ENCODE measurements around the gene CAMK2N1. TPM values are rescaled to one million over a fixed set of nuclear protein-coding genes. Genes with fewer than 3 reads are reported as not detected.
A peak's percentile ranks its signal among the peaks of the same experiment; 100 is the strongest.
"Not testable (repeated sequence)": the region's sequence is repeated elsewhere in the genome, so short reads cannot be mapped to it uniquely, and the experiment has no call there.

CAMK2N1 gene
- total RNA-seq, 2 experiments from 2014 or later, result 0.37 to 0.45 TPM

DNA sequence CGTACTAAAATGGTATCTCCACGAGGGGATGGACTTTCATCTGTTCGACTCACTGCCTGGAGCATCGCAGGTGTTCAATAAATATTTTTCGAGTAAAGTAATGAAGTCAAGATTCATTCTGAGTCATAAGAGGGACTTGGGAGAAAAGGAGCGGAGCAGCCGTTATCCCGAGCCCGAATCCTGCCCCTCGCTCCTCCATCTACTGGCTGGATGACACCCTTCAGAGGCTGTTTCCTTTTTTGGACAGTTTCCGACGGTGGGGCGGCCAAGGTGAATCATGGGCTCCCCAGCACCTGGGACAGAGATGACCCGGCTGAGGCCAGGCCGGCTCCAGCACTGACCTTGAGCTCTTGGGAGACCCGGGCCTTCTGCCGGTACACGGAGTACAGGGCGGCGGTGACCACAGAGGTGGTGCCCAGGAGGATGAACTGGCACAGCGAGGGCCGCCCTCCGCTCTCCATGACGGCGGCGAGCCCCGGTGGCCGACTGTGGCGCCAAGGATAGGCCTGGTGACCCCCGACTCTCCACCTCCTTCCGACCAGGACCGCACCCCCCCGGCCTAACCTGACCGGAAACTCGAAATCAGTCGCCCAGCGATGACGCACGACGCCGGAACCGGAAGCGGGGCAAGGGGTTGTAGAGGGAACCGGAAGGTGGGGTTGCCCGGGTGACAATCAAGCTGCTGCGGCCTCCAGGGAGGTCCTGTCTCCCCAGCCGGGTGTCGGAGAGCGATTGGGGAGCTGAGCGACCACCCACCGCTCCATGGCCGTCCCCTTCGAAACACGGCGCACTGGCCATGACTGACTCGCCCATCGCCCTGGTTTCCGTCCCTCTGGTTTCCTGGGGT is 21.8 kb upstream of the CAMK2N1 start, which contains the start of gene MUL1:
Gene MUL1, minus strand, starts transcription at position 588 of the 847 bp plus-strand sequence. Its CDS starts 127 bp downstream, at position 461.
- Mint-ChIP-seq H3K27me3 (no peaks in the 10 kb centered on the region), H3K9me3 (no peaks in the 10 kb centered on the region), H3K4me3 (peak within 1 kb of the TSS; percentile 88), H3K27ac (peak within 1 kb of the TSS; percentile 93), H3K4me1 (peaks cover 19% of the 10 kb centered on the region), H3K36me3 (ENCODE audit: low read depth) (peaks cover 1% of the 10 kb centered on the region)
- peak; percentile 96 for DNase-seq
- ChIA-PET POLR2A (no interaction called here), CTCF (interaction anchor here (0.9 to 2.7 kb wide), 3 partner anchors 13 to 300 kb away, joined by 3 to 11 read pairs (median 3); no protein-coding TSS in a partner anchor)

DNA sequence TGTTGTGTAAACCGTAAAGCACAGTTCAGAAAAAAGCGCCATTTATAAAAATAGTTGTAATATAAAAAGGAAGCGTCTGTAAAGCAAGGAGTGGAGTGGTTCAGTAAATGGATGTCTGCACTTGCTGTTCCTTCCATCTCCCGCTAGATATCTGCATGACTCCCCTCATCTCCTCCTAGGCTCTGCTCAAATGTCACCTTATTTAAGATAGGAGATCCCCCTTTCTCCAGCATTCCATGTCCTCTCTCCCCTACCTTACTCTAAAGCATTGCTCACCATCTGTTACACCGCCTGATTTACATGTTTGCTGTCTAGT is 21.2 kb upstream of the CAMK2N1 start:
- peaks cover 19% of the 10 kb centered on the region for H3K4me1 Mint-ChIP-seq

DNA sequence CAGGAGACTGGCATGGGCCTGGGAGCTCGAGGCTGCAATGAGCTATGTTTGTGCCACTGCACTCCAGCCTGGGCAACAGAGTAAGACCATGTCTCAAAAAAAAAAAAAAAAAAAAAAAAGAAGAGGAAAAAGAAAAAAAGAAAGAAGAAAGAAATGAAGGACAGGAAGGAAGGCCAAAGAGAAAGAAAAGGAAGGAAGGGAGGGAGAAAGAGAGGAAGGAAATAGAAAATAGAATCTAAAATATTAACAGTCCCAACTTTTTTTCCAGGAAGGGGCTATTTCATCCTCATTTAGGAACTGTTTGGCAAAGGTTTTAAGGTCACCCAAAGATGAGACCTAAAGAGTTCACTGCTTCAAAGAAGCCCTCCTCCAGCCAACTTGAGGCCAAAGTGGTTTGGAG is 19.5 kb upstream of the CAMK2N1 start:
- ChIA-PET CTCF (interaction anchor here (1.2 kb wide), 1 partner anchor 35 kb away, joined by 3 read pairs; no protein-coding TSS in a partner anchor), POLR2A (no interaction called here)
- H3K9me3 Mint-ChIP-seq, result no peaks in the 10 kb centered on the region
- no peak overlapping the region for H3K4me3 Mint-ChIP-seq
- DNase-seq, result no peak
- H3K27me3 Mint-ChIP-seq, result no peaks in the 10 kb centered on the region
- H3K27ac Mint-ChIP-seq, result peak overlapping the region; percentile 36
- H3K36me3 Mint-ChIP-seq (ENCODE audit: low read depth), result peaks cover 6% of the 10 kb centered on the region
- H3K4me1 Mint-ChIP-seq, result peaks cover 19% of the 10 kb centered on the region

More for the DNA sequence above, 21.2 kb upstream of the CAMK2N1 start:
- Mint-ChIP-seq H3K27me3 (no peaks in the 10 kb centered on the region), H3K36me3 (ENCODE audit: low read depth) (peaks cover 1% of the 10 kb centered on the region), H3K27ac (peak overlapping the region; percentile 93), H3K4me3 (peak overlapping the region; percentile 88), H3K9me3 (no peaks in the 10 kb centered on the region)
- ChIA-PET CTCF (interaction anchor here (2.7 kb wide), 1 partner anchor 13 kb away, joined by 11 read pairs; no protein-coding TSS in a partner anchor), POLR2A (no interaction called here)
- no peak for DNase-seq

DNA sequence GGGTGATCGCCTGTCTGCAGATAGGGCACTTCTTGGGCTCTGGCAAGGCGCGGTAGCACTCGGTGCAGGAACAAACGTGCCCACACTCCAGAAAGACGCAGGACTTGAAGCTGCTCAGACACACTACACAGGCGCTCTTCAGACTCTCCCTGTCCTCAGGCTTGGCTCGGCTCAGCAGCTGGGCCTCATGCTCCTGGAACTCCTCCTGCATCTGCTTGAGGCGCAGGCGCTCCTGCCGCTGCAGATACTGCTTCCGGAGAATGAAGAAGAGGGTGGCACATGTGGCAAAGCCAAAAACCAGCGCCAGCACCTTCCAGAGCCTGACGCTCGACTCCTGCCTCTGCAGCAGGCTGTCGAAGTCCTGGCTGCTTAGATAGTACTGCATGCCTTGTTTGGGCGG is 14.7 kb upstream of the CAMK2N1 start:
- Mint-ChIP-seq H3K4me1 (peaks cover 16% of the 10 kb centered on the region), H3K36me3 (ENCODE audit: low read depth) (peaks cover 19% of the 10 kb centered on the region), H3K4me3 (no peak overlapping the region), H3K27me3 (no peaks in the 10 kb centered on the region), H3K9me3 (no peaks in the 10 kb centered on the region), H3K27ac (no peak overlapping the region)
- CTCF ChIA-PET, result no interaction called here
- no peak for DNase-seq
- POLR2A ChIA-PET, result no interaction called here

DNA sequence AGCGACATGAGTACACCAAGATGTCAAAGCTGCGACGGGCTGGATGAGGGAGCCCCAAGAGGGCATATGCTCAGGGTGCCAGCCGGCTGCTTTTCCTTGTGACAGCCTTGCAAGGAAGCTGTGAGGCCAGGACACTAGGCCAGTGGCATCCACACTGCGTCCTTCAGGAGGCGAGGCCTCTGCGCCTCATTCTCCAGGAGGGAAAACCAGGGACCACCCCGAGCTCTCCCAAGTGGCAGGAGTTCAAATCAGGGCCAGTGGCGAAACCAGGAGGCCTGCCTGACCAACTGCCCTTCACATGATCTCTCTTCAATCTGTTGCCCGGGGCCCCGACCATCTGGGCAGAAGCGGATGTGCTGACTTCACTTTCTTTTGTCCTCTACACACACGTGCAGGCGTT is 13.7 kb upstream of the CAMK2N1 start:
- Mint-ChIP-seq H3K27ac (no peak overlapping the region), H3K4me3 (no peak overlapping the region), H3K9me3 (no peaks in the 10 kb centered on the region), H3K4me1 (peaks cover 12% of the 10 kb centered on the region), H3K27me3 (no peaks in the 10 kb centered on the region), H3K36me3 (ENCODE audit: low read depth) (peaks cover 18% of the 10 kb centered on the region)
- DNase-seq, result no peak
- CTCF ChIA-PET, result no interaction called here
- POLR2A ChIA-PET, result no interaction called here

DNA sequence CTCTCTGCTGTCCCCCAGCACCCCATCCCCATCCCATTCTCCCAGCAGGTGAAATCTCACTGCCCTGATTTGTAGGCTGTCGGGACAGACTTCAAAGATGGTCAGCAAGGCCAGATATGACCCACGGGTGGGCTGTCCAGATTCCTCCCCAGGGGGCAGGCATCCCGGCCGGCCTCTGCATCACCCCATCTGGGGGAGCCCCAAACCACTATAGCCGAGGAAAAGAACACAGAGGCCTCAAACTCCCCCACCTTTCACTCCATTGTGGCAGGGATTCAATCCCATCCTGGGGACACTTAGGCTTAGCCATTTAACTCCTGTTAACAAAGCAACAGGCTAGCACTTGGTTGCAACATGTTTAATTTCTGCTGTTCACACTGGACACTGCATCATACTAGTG is 13.1 kb upstream of the CAMK2N1 start:
- H3K36me3 Mint-ChIP-seq (ENCODE audit: low read depth), result peaks cover 18% of the 10 kb centered on the region
- CTCF ChIA-PET, result no interaction called here
- H3K9me3 Mint-ChIP-seq, result no peaks in the 10 kb centered on the region
- H3K27me3 Mint-ChIP-seq, result no peaks in the 10 kb centered on the region
- peaks cover 11% of the 10 kb centered on the region for H3K4me1 Mint-ChIP-seq
- POLR2A ChIA-PET, result no interaction called here
- H3K27ac Mint-ChIP-seq, result no peak overlapping the region
- H3K4me3 Mint-ChIP-seq, result no peak overlapping the region
- DNase-seq, result no peak

DNA sequence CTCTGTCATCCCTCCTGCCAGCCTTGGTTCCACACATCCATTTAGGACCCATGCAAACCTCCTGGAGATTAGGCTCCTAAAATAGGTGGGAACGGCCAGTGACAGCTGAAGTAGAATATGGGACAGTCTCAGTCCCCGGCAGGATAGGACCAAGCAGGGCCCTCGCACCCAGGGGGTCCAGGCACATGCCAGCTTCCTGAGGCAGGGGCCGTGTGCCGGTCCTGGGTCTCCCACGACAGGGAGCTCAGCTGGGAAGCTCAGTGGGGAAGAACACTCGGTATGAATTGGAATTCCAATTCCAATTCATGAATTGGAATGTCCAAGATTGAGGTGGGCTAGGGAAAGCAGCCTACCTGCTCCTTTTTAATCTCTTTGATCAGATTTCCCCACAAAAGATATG is 12.1 kb upstream of the CAMK2N1 start:
- DNase-seq, result no peak
- ChIA-PET POLR2A (no interaction called here), CTCF (no interaction called here)
- Mint-ChIP-seq H3K27me3 (no peaks in the 10 kb centered on the region), H3K27ac (no peak overlapping the region), H3K36me3 (ENCODE audit: low read depth) (peaks cover 18% of the 10 kb centered on the region), H3K4me1 (peaks cover 11% of the 10 kb centered on the region), H3K4me3 (no peak overlapping the region), H3K9me3 (no peaks in the 10 kb centered on the region)

DNA sequence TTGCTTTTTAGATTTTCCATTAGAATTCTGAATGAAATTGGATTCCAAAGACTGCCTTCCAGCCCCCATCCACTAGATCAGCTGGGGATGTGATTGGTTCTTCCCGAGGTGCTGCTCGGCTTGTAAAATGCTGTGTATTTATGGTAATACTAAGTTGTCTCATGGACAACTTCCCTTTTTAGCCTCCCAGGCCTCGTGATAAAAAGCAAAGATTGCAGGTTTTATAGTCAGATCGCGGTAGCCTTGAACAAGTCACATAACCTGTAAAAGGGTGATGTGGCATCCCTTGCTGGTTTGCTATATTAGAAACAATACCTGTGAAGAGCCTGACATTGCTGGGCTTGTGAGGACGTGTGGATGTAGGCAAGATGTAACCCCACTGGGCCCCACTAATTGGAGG is 11.5 kb upstream of the CAMK2N1 start:
- no peaks in the 10 kb centered on the region for H3K9me3 Mint-ChIP-seq
- ChIA-PET CTCF (no interaction called here), POLR2A (no interaction called here)
- DNase-seq, result no peak
- no peaks in the 10 kb centered on the region for H3K27me3 Mint-ChIP-seq
- no peak overlapping the region for H3K4me3 Mint-ChIP-seq
- H3K27ac Mint-ChIP-seq, result no peak overlapping the region
- peaks cover 18% of the 10 kb centered on the region for H3K36me3 Mint-ChIP-seq (ENCODE audit: low read depth)
- peaks cover 11% of the 10 kb centered on the region for H3K4me1 Mint-ChIP-seq

DNA sequence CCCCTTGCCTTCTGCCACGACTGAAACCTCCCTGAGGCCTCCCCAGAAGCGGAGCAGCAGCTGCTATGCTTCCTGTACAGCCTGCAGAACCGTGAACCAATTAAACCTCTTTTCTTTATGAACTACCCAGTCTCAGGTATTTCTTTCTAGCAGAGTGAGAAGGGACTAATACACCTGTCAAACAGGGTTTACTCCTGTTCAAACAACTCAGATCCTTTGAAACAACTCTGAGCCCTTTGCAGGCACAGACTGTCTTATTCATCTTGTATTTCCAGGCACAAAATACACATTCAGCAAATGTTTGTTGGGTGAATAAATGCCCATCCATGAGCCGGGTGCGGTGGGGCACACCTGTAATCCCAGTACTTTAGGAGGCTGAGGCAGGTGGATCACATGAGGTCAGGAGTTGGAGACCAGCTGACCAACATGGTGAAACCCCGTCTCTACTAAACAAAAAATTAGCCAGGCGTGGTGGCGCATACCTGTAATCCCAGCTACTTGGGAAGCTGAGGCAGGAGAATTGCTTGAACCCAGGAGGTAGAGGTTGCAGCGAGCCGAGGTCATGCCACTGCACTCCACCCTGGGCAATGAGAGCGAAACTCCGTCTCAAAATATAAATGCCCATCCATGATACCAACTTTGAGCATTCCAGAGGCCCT is 10.8 kb upstream of the CAMK2N1 start:
- Mint-ChIP-seq H3K36me3 (ENCODE audit: low read depth) (peaks cover 18% of the 10 kb centered on the region), H3K4me1 (peaks cover 11% of the 10 kb centered on the region)
- H3K9me3 Mint-ChIP-seq, DNase-seq, POLR2A ChIA-PET, CTCF ChIA-PET, H3K27ac Mint-ChIP-seq, H3K4me3 Mint-ChIP-seq, H3K27me3 Mint-ChIP-seq: not testable (repeated sequence)

DNA sequence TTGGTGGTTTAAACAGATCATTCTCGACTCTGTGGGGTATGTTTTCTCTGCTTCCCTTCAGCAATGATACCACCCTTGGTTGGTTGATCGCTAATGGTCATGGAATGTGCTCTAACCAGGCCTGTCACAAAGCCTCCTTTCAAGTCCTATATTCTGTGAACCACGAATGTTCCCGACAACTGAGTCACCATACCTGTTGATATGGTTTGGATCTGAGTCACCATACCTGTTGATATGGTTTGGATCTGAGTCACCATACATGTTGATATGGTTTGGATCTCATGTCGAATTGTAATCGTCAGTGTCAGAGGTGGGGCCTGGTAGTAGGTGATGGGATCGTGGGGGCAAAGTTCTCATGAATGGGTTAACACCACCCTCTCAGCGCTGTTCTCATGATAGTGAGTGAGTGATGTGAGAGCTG is 10.2 kb upstream of the CAMK2N1 start:
- Mint-ChIP-seq H3K4me1 (peaks cover 11% of the 10 kb centered on the region), H3K27ac (no peak overlapping the region), H3K4me3 (no peak overlapping the region), H3K27me3 (no peaks in the 10 kb centered on the region), H3K9me3 (no peaks in the 10 kb centered on the region), H3K36me3 (ENCODE audit: low read depth) (peaks cover 16% of the 10 kb centered on the region)
- ChIA-PET POLR2A (no interaction called here), CTCF (no interaction called here)
- no peak for DNase-seq

DNA sequence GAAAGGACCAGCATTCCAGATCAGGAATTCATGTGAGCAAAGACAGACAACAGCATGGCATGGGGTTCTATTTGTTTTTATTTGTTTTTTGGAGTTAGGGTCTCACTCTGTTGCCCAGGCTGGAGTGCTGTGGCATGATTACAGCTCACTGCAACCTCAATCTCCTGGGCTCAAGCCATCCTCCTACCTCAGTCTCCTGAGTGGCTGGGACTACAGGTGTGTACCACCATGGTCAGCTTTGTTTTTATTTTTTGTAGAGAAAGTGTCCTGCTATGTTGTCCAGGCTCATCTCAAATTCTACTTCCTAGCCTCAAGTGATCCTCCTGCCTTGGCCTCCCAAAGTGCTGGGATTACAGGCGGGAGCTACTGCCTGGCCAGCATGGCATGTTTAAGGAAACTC is 9.7 kb upstream of the CAMK2N1 start:
- H3K9me3 Mint-ChIP-seq, result no peaks in the 10 kb centered on the region
- POLR2A ChIA-PET, result no interaction called here
- peaks cover 15% of the 10 kb centered on the region for H3K36me3 Mint-ChIP-seq (ENCODE audit: low read depth)
- no peak overlapping the region for H3K27ac Mint-ChIP-seq
- H3K27me3 Mint-ChIP-seq, result no peaks in the 10 kb centered on the region
- DNase-seq, result no peak
- no peak overlapping the region for H3K4me3 Mint-ChIP-seq
- H3K4me1 Mint-ChIP-seq, result peaks cover 11% of the 10 kb centered on the region
- CTCF ChIA-PET, result interaction anchor here (1.4 to 1.5 kb wide), 2 partner anchors 11 to 394 kb away, joined by 4 to 5 read pairs; no protein-coding TSS in a partner anchor

DNA sequence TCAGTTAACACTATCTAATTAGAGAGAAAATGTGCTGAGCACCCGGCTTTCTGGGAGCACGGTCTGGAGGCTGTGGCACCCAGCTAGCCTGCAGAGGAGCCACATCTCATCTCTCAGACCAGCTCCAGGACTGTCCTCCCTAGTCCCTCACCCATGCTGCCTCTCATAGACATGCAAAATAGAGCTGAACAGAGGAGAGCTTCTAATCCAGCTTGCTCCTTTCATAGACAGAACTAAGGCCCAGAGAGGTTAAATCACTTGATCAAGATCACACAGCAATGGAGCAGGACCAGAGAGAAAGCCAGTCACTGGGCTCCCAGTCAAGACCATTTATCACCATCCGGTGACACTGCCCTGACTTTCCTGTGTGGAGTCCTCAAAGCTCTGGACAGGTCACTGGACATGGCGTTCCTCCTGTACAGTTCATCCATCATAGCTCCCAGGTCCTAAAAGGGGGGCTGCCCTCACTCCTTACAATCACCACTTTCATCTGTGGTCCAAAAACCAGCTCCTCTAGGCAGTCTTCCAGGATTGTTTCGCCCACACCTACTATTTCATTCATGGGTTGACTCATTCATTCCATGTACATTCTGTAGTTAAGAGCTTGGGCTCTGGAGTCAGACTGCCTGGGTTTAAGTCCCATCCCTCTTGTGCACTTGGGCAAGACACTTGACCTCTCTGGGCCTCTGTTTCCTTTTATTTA is 8.8 kb upstream of the CAMK2N1 start:
- peaks cover 3% of the 10 kb centered on the region for H3K27me3 Mint-ChIP-seq
- CTCF ChIA-PET, result interaction anchor here (0.6 to 1.5 kb wide), 7 partner anchors 8 to 835 kb away, joined by 3 to 11 read pairs (median 4); partner anchors contain the start of gene MUL1

More for the DNA sequence above, 8.8 kb upstream of the CAMK2N1 start:
- H3K4me1 Mint-ChIP-seq, result peaks cover 11% of the 10 kb centered on the region
- H3K27ac Mint-ChIP-seq, result no peak overlapping the region
- peaks cover 9% of the 10 kb centered on the region for H3K36me3 Mint-ChIP-seq (ENCODE audit: low read depth)
- DNase-seq, result no peak
- H3K4me3 Mint-ChIP-seq, result no peak overlapping the region
- POLR2A ChIA-PET, result no interaction called here
- H3K9me3 Mint-ChIP-seq, result no peaks in the 10 kb centered on the region
